DND-41 (cell line): ENCODE measurements around the gene ARRB1.

Source experiments
- ATAC-seq: fragments of 200-7000 bp; cut with Tn5 transposase; 3 replicates; pipeline ENCODE4 v1.9.1; 2021; ENCODE audit warnings: low read depth; ENCODE audit not compliant: insufficient read depth
- DNase-seq: peaks from one replicate; pipeline ENCODE4 v3.0.0-alpha.2; 2020
- H2AFZ ChIP-seq: 2 replicates; pipeline ENCODE4 v1.6.0; 2012; ENCODE audit warnings: low read depth, low read length
- H3K27ac ChIP-seq: 2 replicates; pipeline ENCODE4 v1.5.1; 2012; ENCODE audit warnings: low read length, inconsistent platforms
- H3K27me3 ChIP-seq: fragments of 200-600 bp; sonication (generic); 2 replicates; pipeline ENCODE4 v1.6.0; 2012; ENCODE audit warnings: low read length, mild to moderate bottlenecking, inconsistent platforms; ENCODE audit not compliant: insufficient read depth, poor library complexity
- H3K36me3 ChIP-seq: 2 replicates; pipeline ENCODE4 v1.5.1; 2012; ENCODE audit warnings: low read length, inconsistent platforms; ENCODE audit not compliant: insufficient read depth
- H3K4me1 ChIP-seq: 2 replicates; pipeline ENCODE4 v1.5.1; 2012; ENCODE audit warnings: mild to moderate bottlenecking, low read length; ENCODE audit not compliant: insufficient read depth
- H3K4me2 ChIP-seq: 2 replicates; pipeline ENCODE4 v1.6.0; 2012; ENCODE audit warnings: mild to moderate bottlenecking, moderate library complexity, low read length, inconsistent platforms; ENCODE audit not compliant: insufficient read depth
- H3K4me3 ChIP-seq, 2 experiments: fragments of 200-600 bp in 1 of 2; shearing (Covaris generic) in 1 of 2; 2 replicates each; pipeline ENCODE4 v1.5.1; 2012 to 2016; ENCODE audit warnings: inconsistent platforms in 2 of 2, low read length in 2 of 2, mild to moderate bottlenecking in 2 of 2, low read depth in 1 of 2, moderate library complexity in 1 of 2
- H3K79me2 ChIP-seq: 2 replicates; pipeline ENCODE4 v1.6.0; 2012; ENCODE audit warnings: low read length, inconsistent platforms; ENCODE audit not compliant: insufficient read depth
- H3K9ac ChIP-seq: 2 replicates; pipeline ENCODE4 v1.6.0; 2012; ENCODE audit warnings: low read depth, mild to moderate bottlenecking, inconsistent platforms, low read length, moderate library complexity
- H3K9me3 ChIP-seq: 2 replicates; pipeline ENCODE4 v1.5.1; 2012; ENCODE audit warnings: low read length, moderate library complexity, mild to moderate bottlenecking, inconsistent platforms; ENCODE audit not compliant: insufficient read depth, severe bottlenecking
- H4K20me1 ChIP-seq: 2 replicates; pipeline ENCODE4 v1.6.0; 2012; ENCODE audit warnings: low read length; ENCODE audit not compliant: insufficient read depth
- CTCF ChIP-seq: IDR thresholded peaks from 2 replicates; pipeline ENCODE4 v1.5.1; 2012; ENCODE audit warnings: borderline replicate concordance, low read length, moderate library complexity, mild to moderate bottlenecking; ENCODE audit not compliant: poor library complexity, severe bottlenecking; ENCODE audit errors: extremely low read depth
- EZH2 ChIP-seq: IDR thresholded peaks from 3 replicates; pipeline ENCODE4 v1.6.1; 2012; ENCODE audit warnings: borderline replicate concordance, low read depth, mild to moderate bottlenecking, moderate library complexity, low read length, inconsistent platforms; ENCODE audit not compliant: severe bottlenecking

Gene ARRB1

GRCh38 chr11:75245356-75246005 lies 106.0 kb downstream of the ARRB1 start:
- Histone ChIP-seq H3K36me3 (no peaks in the 10 kb centered on the region), H3K4me2 (no peak overlapping the region), H3K4me3 (no peak overlapping the region), H4K20me1 (no peaks in the 10 kb centered on the region), H3K9ac (no peak overlapping the region), H3K79me2 (no peaks in the 10 kb centered on the region), H3K9me3 (no peaks in the 10 kb centered on the region), H3K4me1 (no peaks in the 10 kb centered on the region), H2AFZ (no peak overlapping the region), H3K27me3 (no peaks in the 10 kb centered on the region), H3K27ac (no peak overlapping the region)
- no peak for TF ChIP-seq CTCF
- no peak for TF ChIP-seq EZH2
- ATAC-seq, result no peak
- no peak for DNase-seq

- Histone ChIP-seq H3K4me1 (no peaks in the 10 kb centered on the region), H3K79me2 (no peaks in the 10 kb centered on the region), H4K20me1 (no peaks in the 10 kb centered on the region), H2AFZ (no peak overlapping the region), H3K9ac (no peak overlapping the region), H3K4me3 (no peak overlapping the region), H3K4me2 (no peak overlapping the region), H3K36me3 (no peaks in the 10 kb centered on the region), H3K27ac (no peak overlapping the region), H3K9me3 (no peaks in the 10 kb centered on the region), H3K27me3 (no peaks in the 10 kb centered on the region)
- TF ChIP-seq CTCF (no peak), EZH2 (no peak)
- DNase-seq (no peak), ATAC-seq (no peak)
Measured at GRCh38 chr11:75244052-75244814, 107.2 kb downstream of the ARRB1 start.

GRCh38 chr11:75242722-75243600 lies 108.5 kb downstream of the ARRB1 start:
- Histone ChIP-seq H2AFZ (no peak overlapping the region), H3K79me2 (no peaks in the 10 kb centered on the region), H3K4me1 (no peaks in the 10 kb centered on the region), H3K9me3 (no peaks in the 10 kb centered on the region), H3K36me3 (no peaks in the 10 kb centered on the region), H3K4me3 (no peak overlapping the region), H3K4me2 (no peak overlapping the region), H3K9ac (no peak overlapping the region), H3K27ac (no peak overlapping the region), H3K27me3 (no peaks in the 10 kb centered on the region), H4K20me1 (no peaks in the 10 kb centered on the region)
- ATAC-seq, result no peak
- TF ChIP-seq EZH2, result no peak
- no peak for TF ChIP-seq CTCF
- DNase-seq, result no peak
